Measurements from ENCODE around the gene ZSWIM5.
A peak's percentile ranks its signal among the peaks of the same experiment; 100 is the strongest.
"Not testable (repeated sequence)": the region's sequence is repeated elsewhere in the genome, so short reads cannot be mapped to it uniquely, and the experiment has no call there.

Gene ZSWIM5

GRCh38 chr1:45065083-45065482 is 141.3 kb downstream of the ZSWIM5 start:
- H3K9ac ChIP-seq = no peak overlapping the region
- H2AFZ ChIP-seq (ENCODE audit: low read depth) = no peak overlapping the region
- TF ChIP-seq, protein P1, sequence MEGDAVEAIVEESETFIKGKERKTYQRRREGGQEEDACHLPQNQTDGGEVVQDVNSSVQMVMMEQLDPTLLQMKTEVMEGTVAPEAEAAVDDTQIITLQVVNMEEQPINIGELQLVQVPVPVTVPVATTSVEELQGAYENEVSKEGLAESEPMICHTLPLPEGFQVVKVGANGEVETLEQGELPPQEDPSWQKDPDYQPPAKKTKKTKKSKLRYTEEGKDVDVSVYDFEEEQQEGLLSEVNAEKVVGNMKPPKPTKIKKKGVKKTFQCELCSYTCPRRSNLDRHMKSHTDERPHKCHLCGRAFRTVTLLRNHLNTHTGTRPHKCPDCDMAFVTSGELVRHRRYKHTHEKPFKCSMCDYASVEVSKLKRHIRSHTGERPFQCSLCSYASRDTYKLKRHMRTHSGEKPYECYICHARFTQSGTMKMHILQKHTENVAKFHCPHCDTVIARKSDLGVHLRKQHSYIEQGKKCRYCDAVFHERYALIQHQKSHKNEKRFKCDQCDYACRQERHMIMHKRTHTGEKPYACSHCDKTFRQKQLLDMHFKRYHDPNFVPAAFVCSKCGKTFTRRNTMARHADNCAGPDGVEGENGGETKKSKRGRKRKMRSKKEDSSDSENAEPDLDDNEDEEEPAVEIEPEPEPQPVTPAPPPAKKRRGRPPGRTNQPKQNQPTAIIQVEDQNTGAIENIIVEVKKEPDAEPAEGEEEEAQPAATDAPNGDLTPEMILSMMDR (conservative IDR thresholded peaks at IDR 0.05; ENCODE audit: low read depth, low read length) = no peak
- no peaks in the 10 kb centered on the region for H4K20me1 ChIP-seq (ENCODE audit: insufficient read depth)
- H3K27me3 ChIP-seq (ENCODE audit: insufficient read depth, low read depth) = no peaks in the 10 kb centered on the region
- H3K36me3 ChIP-seq (ENCODE audit: insufficient read depth) = no peaks in the 10 kb centered on the region
- H3K27ac ChIP-seq = no peak overlapping the region
- H3K4me1 ChIP-seq (ENCODE audit: low read depth, poor library complexity, severe bottlenecking) = no peaks in the 10 kb centered on the region
- no peak overlapping the region for H3K4me2 ChIP-seq
- no peak overlapping the region for H3K4me3 ChIP-seq (IDR thresholded peaks at IDR 0.05; ENCODE audit: insufficient read depth, low read depth, low read length)
- H3K79me2 ChIP-seq (ENCODE audit: insufficient read depth, low read depth) = no peaks in the 10 kb centered on the region

DNA sequence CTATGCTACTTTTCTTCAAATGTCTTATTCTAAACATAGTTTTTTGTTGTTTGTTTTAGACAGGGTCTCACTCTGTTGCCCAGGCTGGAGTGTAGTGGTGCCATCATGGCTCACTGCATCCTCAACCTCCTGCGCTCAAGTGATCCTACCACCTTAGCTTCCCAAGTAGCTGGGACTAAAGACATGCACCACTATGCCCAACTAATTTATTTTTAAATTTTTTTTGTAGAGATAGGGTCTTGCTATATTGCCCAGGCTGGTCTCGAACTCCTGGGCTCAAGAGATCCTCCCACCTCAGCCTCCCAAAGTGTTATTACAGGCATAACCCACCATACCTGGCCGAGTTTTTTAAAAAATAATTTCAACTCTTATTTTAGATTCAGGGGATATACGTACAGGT is 143.9 kb downstream of the ZSWIM5 start:
- H3K9ac ChIP-seq; H3K79me2 ChIP-seq (ENCODE audit: insufficient read depth, low read depth); H3K27ac ChIP-seq; H3K36me3 ChIP-seq (ENCODE audit: insufficient read depth); H3K4me1 ChIP-seq (ENCODE audit: low read depth, poor library complexity, severe bottlenecking); H2AFZ ChIP-seq (ENCODE audit: low read depth); H4K20me1 ChIP-seq (ENCODE audit: insufficient read depth); H3K4me3 ChIP-seq (IDR thresholded peaks at IDR 0.05; ENCODE audit: insufficient read depth, low read depth, low read length); H3K27me3 ChIP-seq (ENCODE audit: insufficient read depth, low read depth); H3K4me2 ChIP-seq: not testable (repeated sequence)

- no peak overlapping the region for H2AFZ ChIP-seq (ENCODE audit: low read depth)
- TF ChIP-seq, protein P1 (conservative IDR thresholded peaks at IDR 0.05; ENCODE audit: low read depth, low read length) = no peak
- H3K4me2 ChIP-seq = no peak overlapping the region
- no peaks in the 10 kb centered on the region for H3K36me3 ChIP-seq (ENCODE audit: insufficient read depth)
- no peaks in the 10 kb centered on the region for H4K20me1 ChIP-seq (ENCODE audit: insufficient read depth)
- no peaks in the 10 kb centered on the region for H3K79me2 ChIP-seq (ENCODE audit: insufficient read depth, low read depth)
- no peaks in the 10 kb centered on the region for H3K27me3 ChIP-seq (ENCODE audit: insufficient read depth, low read depth)
- no peaks in the 10 kb centered on the region for H3K4me1 ChIP-seq (ENCODE audit: low read depth, poor library complexity, severe bottlenecking)
- H3K9ac ChIP-seq = no peak overlapping the region
- no peak overlapping the region for H3K4me3 ChIP-seq (IDR thresholded peaks at IDR 0.05; ENCODE audit: insufficient read depth, low read depth, low read length)
- no peak overlapping the region for H3K27ac ChIP-seq
These were observed 146.6 kb downstream of the ZSWIM5 start for GRCh38 chr1:45059829-45060228.

DNA sequence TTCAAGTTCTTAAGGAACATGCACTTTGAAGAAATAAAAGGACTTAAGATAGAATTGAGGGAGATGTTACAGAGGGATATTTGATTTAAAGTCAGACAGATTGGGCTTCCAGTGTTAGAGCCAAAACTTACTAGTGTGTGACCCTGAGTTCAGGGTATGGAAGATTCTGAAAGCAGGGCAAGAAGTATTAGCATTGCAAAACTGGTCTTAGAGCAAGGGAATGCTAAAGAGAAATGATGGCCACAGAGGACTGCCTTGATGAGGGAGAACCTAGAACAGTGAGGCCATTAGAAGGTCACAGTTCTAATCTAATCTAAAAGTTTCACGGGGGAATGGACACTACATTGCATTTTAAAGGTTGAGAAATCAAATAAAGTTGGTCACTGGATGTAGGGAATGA is 148.9 kb downstream of the ZSWIM5 start:
- TF ChIP-seq, protein P1 (conservative IDR thresholded peaks at IDR 0.05; ENCODE audit: low read depth, low read length) = no peak
- H3K27ac ChIP-seq = no peak overlapping the region
- H3K36me3 ChIP-seq (ENCODE audit: insufficient read depth) = no peaks in the 10 kb centered on the region
- no peak overlapping the region for H3K4me2 ChIP-seq
- H3K9ac ChIP-seq = no peak overlapping the region
- H4K20me1 ChIP-seq (ENCODE audit: insufficient read depth) = no peaks in the 10 kb centered on the region
- no peak overlapping the region for H3K4me3 ChIP-seq (IDR thresholded peaks at IDR 0.05; ENCODE audit: insufficient read depth, low read depth, low read length)
- no peaks in the 10 kb centered on the region for H3K79me2 ChIP-seq (ENCODE audit: insufficient read depth, low read depth)
- H3K27me3 ChIP-seq (ENCODE audit: insufficient read depth, low read depth) = no peaks in the 10 kb centered on the region
- H2AFZ ChIP-seq (ENCODE audit: low read depth) = no peak overlapping the region
- H3K4me1 ChIP-seq (ENCODE audit: low read depth, poor library complexity, severe bottlenecking) = no peaks in the 10 kb centered on the region

- Histone ChIP-seq H3K36me3 (ENCODE audit: insufficient read depth) (no peaks in the 10 kb centered on the region), H3K9ac (peak overlapping the region; percentile 14; the same call in 1 of the 2 replicates), H3K4me3 (IDR thresholded peaks at IDR 0.05; ENCODE audit: insufficient read depth, low read depth, low read length) (no peak overlapping the region), H3K27ac (peak overlapping the region; percentile 54), H4K20me1 (ENCODE audit: insufficient read depth) (no peaks in the 10 kb centered on the region), H3K4me2 (peak overlapping the region; percentile 91), H2AFZ (ENCODE audit: low read depth) (peak overlapping the region; percentile 37), H3K27me3 (ENCODE audit: insufficient read depth, low read depth) (no peaks in the 10 kb centered on the region), H3K79me2 (ENCODE audit: insufficient read depth, low read depth) (no peaks in the 10 kb centered on the region), H3K4me1 (ENCODE audit: low read depth, poor library complexity, severe bottlenecking) (peaks cover 17% of the 10 kb centered on the region)
- TF ChIP-seq, protein P1 (conservative IDR thresholded peaks at IDR 0.05; ENCODE audit: low read depth, low read length) = no peak
These were observed 155.2 kb downstream of the ZSWIM5 start for GRCh38 chr1:45051005-45051772.

Measured in KMS-11 (cell line).